Transverse colon (tissue), 4 donors: ENCODE results near the gene INSL6. TPM values are rescaled to one million over a fixed set of nuclear protein-coding genes. Genes with fewer than 3 reads are reported as not detected.

ENCODE experiments used
- DNase-seq: peaks from one replicate; pipeline ENCODE4 v3.0.0-alpha.2; 2019
- H3K27ac ChIP-seq, 4 donors: fragments of 200-600 bp; sonication (generic); 2 replicates each; pipeline ENCODE4 v1.5.1; 2016 to 2018; ENCODE audit warnings: inconsistent platforms in 4 of 4
- H3K27me3 ChIP-seq: fragments of 200-600 bp; sonication (generic); 2 replicates; pipeline ENCODE4 v1.5.1; 2017; ENCODE audit warnings: inconsistent platforms
- H3K36me3 ChIP-seq, 4 donors: fragments of 200-600 bp; sonication (generic); 2 replicates each; pipeline ENCODE4 v1.5.1; 2017 to 2019; ENCODE audit warnings: inconsistent platforms in 4 of 4
- H3K4me1 ChIP-seq, 4 donors: fragments of 200-600 bp; sonication (generic); 2 replicates each; pipeline ENCODE4 v1.5.1; 2017 to 2020; ENCODE audit warnings: inconsistent platforms in 4 of 4
- H3K4me3 ChIP-seq, 4 donors: fragments of 200-600 bp; sonication (generic); 1 replicate in 1 of 4; 2 replicates in 3 of 4; pipeline versions ENCODE4 v1.5.1 to v1.6.1; 2017 to 2019; ENCODE audit warnings: inconsistent platforms in 4 of 4
- H3K9me3 ChIP-seq, 2 donors: fragments of 200-600 bp; sonication (generic); 2 replicates each; pipeline ENCODE4 v1.5.1; 2017 to 2019; ENCODE audit warnings: inconsistent platforms in 2 of 2
- EP300 ChIP-seq: sonication (generic); formaldehyde crosslinking; IDR thresholded peaks from one replicate; pipeline ENCODE4 v1.6.1; 2017; ENCODE audit warnings: antibody characterized with exemption, low read depth
- POLR2A ChIP-seq: fragments of 450-650 bp; IDR thresholded peaks from one replicate; pipeline ENCODE4 v1.6.1; 2016; ENCODE audit warnings: antibody characterized with exemption, mild to moderate bottlenecking, moderate library complexity
- POLR2AphosphoS5 ChIP-seq, 3 donors: sonication (generic); formaldehyde crosslinking; IDR thresholded peaks; one replicate each; pipeline ENCODE4 v1.6.1; 2016; ENCODE audit warnings: antibody characterized with exemption in 3 of 3
- WGBS, 2 donors: methylation state at CpG; one replicate each; pipeline ENCODE4 v1.1.5; 2018; ENCODE audit warnings: low coverage in 1 of 2; 5-methylcytosine and 5-hydroxymethylcytosine counted together
- in situ Hi-C, 4 donors: fragments of 200-750 bp; cut with MboI; loops; one replicate each; pipeline versions ENCODE4 v1.15.0 to v1.15.1; 2017; ENCODE audit warnings: low sequenced_read_pairs in 3 of 4, low pct_ligation_motif_present in 1 of 4, low pct_unique_long_range_greater_than_20kb in 1 of 4
- intact Hi-C: fragments of 100-400 bp; cut with DNase I; formaldehyde crosslinking; loops from one replicate; pipeline ENCODE4 v1.15.1; 2023; ENCODE audit warnings: low total_unique reads
- small RNA-seq, 4 donors: library from RNA; depleted of rRNA; stranded (forward); fragments of <200 nt; gene quantifications; one replicate each; pipeline ENCODE3, GENCODE V24; 2016
- total RNA-seq, 4 donors: library from RNA; depleted of rRNA; stranded (reverse); fragments of >200 nt; gene quantifications; one replicate each; pipeline ENCODE4 v1.1.0, GENCODE V29; 2016
- TF ChIP-seq, protein P1 (sequence below), 5 experiments: fragments of 200-600 bp in 3 of 5; fragments of 450-650 bp in 2 of 5; sonication (generic) in 3 of 5; IDR thresholded peaks; 1 replicate in 2 of 5; 2 replicates in 3 of 5; pipeline ENCODE4 v1.5.1; 2016 to 2017; ENCODE audit warnings: antibody characterized with exemption in 5 of 5, inconsistent platforms in 3 of 5, mild to moderate bottlenecking in 2 of 5, moderate library complexity in 1 of 5

Gene INSL6
- total RNA-seq, 4 donors from 2014 or later, result not detected

DNA sequence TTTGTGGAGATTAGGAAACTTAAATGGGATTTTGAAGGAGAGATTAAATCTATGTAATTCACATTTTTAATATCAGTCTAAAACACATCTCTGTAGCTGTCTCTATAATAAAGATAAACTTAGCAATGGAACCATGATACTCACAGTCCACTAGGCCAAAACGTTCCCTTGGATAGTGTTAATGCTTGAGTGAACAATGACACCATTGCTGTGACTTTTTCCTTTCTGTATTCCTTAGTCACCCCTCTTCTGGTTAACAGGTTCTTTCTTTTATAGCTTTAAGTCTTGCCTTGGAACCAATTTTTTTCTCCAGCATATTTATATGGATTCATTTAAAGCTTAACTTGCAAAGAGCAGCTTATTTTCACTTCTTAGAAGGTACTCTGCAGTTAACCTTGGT is 63.3 kb downstream of the INSL6 start:
- DNase-seq, result no peak
- TF ChIP-seq, protein P1, sequence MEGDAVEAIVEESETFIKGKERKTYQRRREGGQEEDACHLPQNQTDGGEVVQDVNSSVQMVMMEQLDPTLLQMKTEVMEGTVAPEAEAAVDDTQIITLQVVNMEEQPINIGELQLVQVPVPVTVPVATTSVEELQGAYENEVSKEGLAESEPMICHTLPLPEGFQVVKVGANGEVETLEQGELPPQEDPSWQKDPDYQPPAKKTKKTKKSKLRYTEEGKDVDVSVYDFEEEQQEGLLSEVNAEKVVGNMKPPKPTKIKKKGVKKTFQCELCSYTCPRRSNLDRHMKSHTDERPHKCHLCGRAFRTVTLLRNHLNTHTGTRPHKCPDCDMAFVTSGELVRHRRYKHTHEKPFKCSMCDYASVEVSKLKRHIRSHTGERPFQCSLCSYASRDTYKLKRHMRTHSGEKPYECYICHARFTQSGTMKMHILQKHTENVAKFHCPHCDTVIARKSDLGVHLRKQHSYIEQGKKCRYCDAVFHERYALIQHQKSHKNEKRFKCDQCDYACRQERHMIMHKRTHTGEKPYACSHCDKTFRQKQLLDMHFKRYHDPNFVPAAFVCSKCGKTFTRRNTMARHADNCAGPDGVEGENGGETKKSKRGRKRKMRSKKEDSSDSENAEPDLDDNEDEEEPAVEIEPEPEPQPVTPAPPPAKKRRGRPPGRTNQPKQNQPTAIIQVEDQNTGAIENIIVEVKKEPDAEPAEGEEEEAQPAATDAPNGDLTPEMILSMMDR (IDR thresholded peaks at IDR 0.05), result no peak
- no peak for TF ChIP-seq POLR2AphosphoS5 (IDR thresholded peaks at IDR 0.05)
- no peak for TF ChIP-seq EP300
- no peak for TF ChIP-seq POLR2A
- Histone ChIP-seq H3K36me3 (peaks cover 0 to 31% (median 5%) of the 10 kb centered on the region in 4 donors), H3K4me3 (no peak overlapping the region), H3K27ac (no peak overlapping the region), H3K4me1 (no peaks in the 10 kb centered on the region), H3K9me3 (no peaks in the 10 kb centered on the region), H3K27me3 (no peaks in the 10 kb centered on the region)
- intact Hi-C loops (no loop called here), in situ Hi-C loops (no loop called here)
- WGBS, 2 donors, result 75 to 82% methylated on average over 1 of the region's 1 CpG

DNA sequence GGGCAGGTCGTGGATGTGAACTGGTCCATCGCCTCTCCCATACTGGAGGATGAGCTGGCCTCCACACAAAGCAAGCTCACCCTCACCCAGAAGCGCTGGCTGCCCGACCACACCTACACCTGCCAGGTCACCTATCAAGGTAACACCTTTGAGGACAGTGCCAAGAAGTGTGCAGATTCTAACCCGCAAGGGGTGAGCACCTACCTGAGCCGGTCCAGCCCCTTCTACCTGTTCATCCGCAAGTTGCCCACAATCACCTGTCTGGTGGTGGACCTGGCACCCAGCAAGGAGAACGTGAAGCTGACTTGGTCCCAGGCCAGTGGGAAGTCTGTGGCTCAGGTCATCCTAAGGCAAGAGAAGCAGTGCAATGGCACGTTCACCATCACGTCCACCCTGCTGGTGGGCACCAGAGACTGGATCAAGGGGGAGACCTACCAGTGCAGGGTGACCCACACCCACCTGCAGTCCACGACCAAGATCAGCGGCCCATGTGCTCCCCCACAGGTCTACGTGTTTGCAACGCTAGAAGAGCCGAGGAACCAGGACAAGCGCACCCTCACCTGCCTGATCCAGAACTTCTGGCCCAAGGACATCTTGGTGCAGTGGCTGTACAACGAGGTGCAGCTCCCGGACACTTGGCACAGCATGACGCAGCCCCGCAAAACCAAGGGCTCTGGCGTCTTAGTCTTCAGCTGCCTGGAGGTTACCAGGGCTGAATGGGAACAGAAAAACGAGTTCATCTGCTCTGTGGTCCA is 71.3 kb downstream of the INSL6 start:
- intact Hi-C loops (no loop called here), in situ Hi-C loops (no loop called here)
- Histone ChIP-seq H3K4me3 (no peak overlapping the region), H3K27ac (no peak overlapping the region), H3K4me1 (no peaks in the 10 kb centered on the region), H3K36me3 (peaks cover 0 to 13% (median 6%) of the 10 kb centered on the region in 4 donors), H3K9me3 (no peaks in the 10 kb centered on the region), H3K27me3 (no peaks in the 10 kb centered on the region)
- no peak for TF ChIP-seq POLR2A
- TF ChIP-seq POLR2AphosphoS5 (IDR thresholded peaks at IDR 0.05), result no peak
- TF ChIP-seq, protein P1 (IDR thresholded peaks at IDR 0.05), result no peak
- no peak for TF ChIP-seq EP300
- no peak for DNase-seq
- WGBS, 2 donors, result 67 to 98% methylated on average over 1 to 22 of the region's 22 CpGs

Small RNAs within 50 kb of the gene (small RNA-seq; reads per million reads assigned to genes)
- gene AL133547.1, result 0 reads per million in 4 donors

Other genes with a start within 250 kb of the INSL6 start
- 10 to 100 TPM in 3 of 4 donors, 1 to 10 TPM in 1; 8.0 to 27.6 (median 17.4) TPM for gene JAK2, start 200.4 kb downstream of the INSL6 start, total RNA-seq
- gene INSL4, start 45.8 kb upstream of the INSL6 start, total RNA-seq, result not detected
- not detected for gene RLN2, start 119.1 kb upstream of the INSL6 start, total RNA-seq
- gene RLN1, start 154.2 kb upstream of the INSL6 start, total RNA-seq, result under 1 TPM in 1 of 4 donors, not detected in 3; 0.79 TPM